Peyer's patch (tissue), 4 donors: ENCODE data around the gene SUCNR1. TPM values are rescaled to one million over a fixed set of nuclear protein-coding genes. Genes with fewer than 3 reads are reported as not detected.
"Not testable (repeated sequence)": the region's sequence is repeated elsewhere in the genome, so short reads cannot be mapped to it uniquely, and the experiment has no call there.

Experiments
- DNase-seq, 3 donors: peaks; one replicate each; pipeline ENCODE4 v3.0.0-alpha.2; 2017 to 2019
- H3K27ac ChIP-seq, 4 donors: fragments of 200-600 bp; sonication (generic); one replicate each; pipeline ENCODE4 v1.5.1; 2016 to 2019
- H3K27me3 ChIP-seq, 2 donors: fragments of 200-600 bp; sonication (generic); one replicate each; pipeline ENCODE4 v1.5.1; 2019
- H3K36me3 ChIP-seq, 3 donors: fragments of 200-600 bp; sonication (generic); one replicate each; pipeline ENCODE4 v1.5.1; 2016 to 2019
- H3K4me1 ChIP-seq, 4 donors: fragments of 200-600 bp; sonication (generic); one replicate each; pipeline ENCODE4 v1.5.1; 2016 to 2019
- H3K4me3 ChIP-seq, 4 donors: fragments of 200-600 bp; sonication (generic); 1 replicate in 3 of 4; 2 replicates in 1 of 4; pipeline ENCODE4 v1.5.1; 2016 to 2019; ENCODE audit warnings: mild to moderate bottlenecking in 1 of 4
- H3K9me3 ChIP-seq, 4 donors: fragments of 200-600 bp; sonication (generic); one replicate each; pipeline ENCODE4 v1.5.1; 2016 to 2019; ENCODE audit warnings: mild to moderate bottlenecking in 1 of 4
- CTCF ChIP-seq, 6 experiments: fragments of 450-650 bp in 4 of 6; fragments of 200-600 bp in 2 of 6; sonication (generic) in 1 of 6; IDR thresholded peaks; one replicate each; pipeline ENCODE4 v1.5.1; 2017 to 2019; ENCODE audit warnings: antibody characterized with exemption in 6 of 6, mild to moderate bottlenecking in 3 of 6, moderate library complexity in 1 of 6
- POLR2A ChIP-seq, 2 donors: fragments of 450-650 bp; IDR thresholded peaks; one replicate each; pipeline ENCODE4 v1.5.1; 2017; ENCODE audit warnings: antibody characterized with exemption in 2 of 2, mild to moderate bottlenecking in 2 of 2, moderate library complexity in 2 of 2
- total RNA-seq, 4 donors: library from RNA; depleted of rRNA; stranded (reverse); fragments of >200 nt; gene quantifications; one replicate each; pipeline ENCODE4 v1.1.0, GENCODE V29; 2016

SUCNR1 gene
- total RNA-seq, 4 donors from 2014 or later, result 0.35 to 1.3 (median 0.57) TPM; not detected in 1

GRCh38 chr3:151926956-151927355, 53.5 kb downstream of the SUCNR1 start:
- H3K27me3 ChIP-seq, result no peaks in the 10 kb centered on the region
- no peaks in the 10 kb centered on the region for H3K4me1 ChIP-seq
- H3K4me3 ChIP-seq, result no peak overlapping the region
- no peak for DNase-seq
- no peaks in the 10 kb centered on the region for H3K36me3 ChIP-seq
- no peak for TF ChIP-seq POLR2A (IDR thresholded peaks at IDR 0.05)
- no peak for TF ChIP-seq CTCF (IDR thresholded peaks at IDR 0.05)
- no peak overlapping the region for H3K27ac ChIP-seq
- H3K9me3 ChIP-seq, result no peaks in the 10 kb centered on the region

DNA sequence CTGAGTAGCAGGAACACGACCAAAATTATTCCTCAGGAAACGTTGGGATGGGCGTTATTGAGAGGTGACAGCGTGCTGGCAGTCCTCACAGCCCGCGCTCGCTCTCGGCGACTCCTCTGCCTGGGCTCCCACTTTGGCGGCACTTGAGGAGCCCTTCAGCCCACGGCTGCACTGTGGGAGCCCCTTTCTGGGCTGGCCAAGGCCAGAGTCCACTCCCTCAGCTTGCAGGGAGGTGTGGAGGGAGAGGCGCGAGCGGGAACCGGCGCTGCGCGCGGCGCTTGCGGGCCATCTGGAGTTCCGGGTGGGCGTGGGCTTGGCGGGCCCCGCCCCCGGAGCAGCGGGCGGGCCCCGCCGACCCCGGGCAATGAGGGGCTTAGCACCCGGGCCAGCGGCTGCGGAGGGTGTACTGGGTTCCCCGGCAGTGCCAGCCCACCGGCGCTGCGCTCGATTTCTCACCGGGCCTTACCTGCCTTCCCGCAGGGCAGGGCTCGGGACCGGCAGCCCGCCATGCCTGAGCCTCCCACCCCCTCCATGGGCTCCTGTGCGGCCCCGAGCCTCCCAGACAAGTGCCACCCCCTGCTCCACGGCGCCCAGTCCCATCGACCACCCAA, 54.6 kb downstream of the SUCNR1 start:
- H3K9me3 ChIP-seq, DNase-seq, H3K4me1 ChIP-seq, H3K4me3 ChIP-seq, H3K27ac ChIP-seq, H3K36me3 ChIP-seq, H3K27me3 ChIP-seq: not testable (repeated sequence)

GRCh38 chr3:151931171-151931570, 57.7 kb downstream of the SUCNR1 start:
- H3K9me3 ChIP-seq, result no peaks in the 10 kb centered on the region
- no peak for DNase-seq
- no peak overlapping the region for H3K4me3 ChIP-seq
- TF ChIP-seq CTCF (IDR thresholded peaks at IDR 0.05) (no peak), POLR2A (IDR thresholded peaks at IDR 0.05) (no peak)
- no peaks in the 10 kb centered on the region for H3K36me3 ChIP-seq
- no peaks in the 10 kb centered on the region for H3K27me3 ChIP-seq
- no peaks in the 10 kb centered on the region for H3K4me1 ChIP-seq
- no peak overlapping the region for H3K27ac ChIP-seq

GRCh38 chr3:151933234-151933853, 59.9 kb downstream of the SUCNR1 start:
- H3K4me1 ChIP-seq, result no peaks in the 10 kb centered on the region
- no peak overlapping the region for H3K4me3 ChIP-seq
- no peaks in the 10 kb centered on the region for H3K36me3 ChIP-seq
- TF ChIP-seq CTCF (IDR thresholded peaks at IDR 0.05) (no peak), POLR2A (IDR thresholded peaks at IDR 0.05) (no peak)
- H3K9me3 ChIP-seq, result no peaks in the 10 kb centered on the region
- DNase-seq, result no peak
- no peak overlapping the region for H3K27ac ChIP-seq
- H3K27me3 ChIP-seq, result no peaks in the 10 kb centered on the region

Other genes starting within 250 kb of the SUCNR1 start
- 1 to 10 TPM in 1 of 4 donors, under 1 TPM in 1, not detected in 2; 0.66 to 1.3 TPM for gene AADACL2, start 139.7 kb upstream of the SUCNR1 start, total RNA-seq
- 100 to 1,000 TPM in 1 of 4 donors, 10 to 100 TPM in 2, 1 to 10 TPM in 1; 9.9 to 239 (median 67.4) TPM for gene AADAC, start 59.5 kb upstream of the SUCNR1 start, total RNA-seq